H1 (cell line): Measurements from ENCODE around the gene ABI3. TPM values are rescaled to one million over a fixed set of nuclear protein-coding genes. Genes with fewer than 3 reads are reported as not detected.

Experiments
- CTCF ChIA-PET: fragments of 300-600 bp; sonication (Branson Sonifier 250); formaldehyde crosslinking; loops from one replicate; lab custom pipeline; 2021; ENCODE audit not compliant: partially characterized antibody; lab: Charles Lee
- POLR2A ChIA-PET: fragments of 300-600 bp; sonication (Branson Sonifier 250); formaldehyde crosslinking; loops from one replicate; lab custom pipeline; 2021; ENCODE audit warnings: inconsistent platforms; ENCODE audit not compliant: partially characterized antibody; lab: Charles Lee
- DNase-seq, 2 experiments: peaks; one replicate each; pipeline versions ENCODE4 v3.0.0 to v3.0.0-alpha.2; 2010 to 2022; ENCODE audit warnings: low spot score in 2 of 2, low read depth in 1 of 2, mixed read lengths in 1 of 2
- FAIRE-seq: peaks from 2 replicates; lab custom pipeline; 2011; peaks lifted over from hg19 to GRCh38; lab: Jason Lieb, UNC
- H2AFZ ChIP-seq: 2 replicates; pipeline ENCODE4 v1.8.1; 2012; ENCODE audit warnings: low read length, inconsistent platforms
- H2AK5ac ChIP-seq: 2 replicates; pipeline ENCODE4 v1.6.1; 2013; ENCODE audit warnings: low read depth, low read length
- H2BK120ac ChIP-seq: replicated peaks from 2 replicates; pipeline ENCODE3; 2013; ENCODE audit warnings: low read depth, low read length, inconsistent platforms
- H2BK12ac ChIP-seq: 2 replicates; pipeline ENCODE4 v1.6.1; 2013; ENCODE audit warnings: low read depth, low read length
- H2BK15ac ChIP-seq: 2 replicates; pipeline ENCODE4 v1.6.1; 2013; ENCODE audit warnings: low read length
- H2BK20ac ChIP-seq: 2 replicates; pipeline ENCODE4 v1.6.1; 2013; ENCODE audit warnings: low read length
- H2BK5ac ChIP-seq: 2 replicates; pipeline ENCODE4 v1.6.1; 2013; ENCODE audit warnings: low read depth, low read length
- H3K14ac ChIP-seq: 2 replicates; pipeline ENCODE4 v1.6.1; 2013; ENCODE audit warnings: inconsistent platforms; ENCODE audit not compliant: insufficient read length
- H3K18ac ChIP-seq: 2 replicates; pipeline ENCODE4 v1.6.1; 2013; ENCODE audit warnings: low read length; ENCODE audit errors: extremely low read depth
- H3K23ac ChIP-seq: 2 replicates; pipeline ENCODE4 v1.6.1; 2013; ENCODE audit warnings: inconsistent platforms; ENCODE audit not compliant: insufficient read length
- H3K23me2 ChIP-seq: 2 replicates; pipeline ENCODE4 v1.6.1; 2013; ENCODE audit warnings: low read depth, low read length
- H3K27ac ChIP-seq: 2 replicates; pipeline ENCODE4 v1.6.1; 2011; ENCODE audit warnings: low read depth, low read length, inconsistent platforms
- H3K27me3 ChIP-seq, 4 experiments: replicated peaks in 1 of 4; 1 replicate in 1 of 4; 2 replicates in 3 of 4; pipeline versions ENCODE4 v1.6.1 to v1.8.1; 2011 to 2013; ENCODE audit warnings: low read length in 3 of 4, mild to moderate bottlenecking in 3 of 4, inconsistent platforms in 2 of 4, mixed read lengths in 2 of 4, moderate library complexity in 1 of 4; ENCODE audit not compliant: control insufficient read depth in 3 of 4, insufficient read depth in 3 of 4; ENCODE audit errors: extremely low read depth in 1 of 4
- H3K36me3 ChIP-seq, 4 experiments: 2 replicates each; pipeline versions ENCODE4 v1.6.1 to v1.8.1; 2011 to 2013; ENCODE audit warnings: mild to moderate bottlenecking in 4 of 4, low read length in 3 of 4, moderate library complexity in 2 of 4, control low read depth in 1 of 4, inconsistent platforms in 1 of 4; ENCODE audit not compliant: insufficient read depth in 4 of 4, control insufficient read depth in 2 of 4
- H3K4ac ChIP-seq: replicated peaks from 2 replicates; pipeline ENCODE3; 2013; ENCODE audit warnings: low read length, low read depth, mixed read lengths, inconsistent platforms; ENCODE audit not compliant: insufficient read length
- H3K4me1 ChIP-seq, 4 experiments: replicated peaks in 1 of 4; 1 replicate in 1 of 4; 2 replicates in 3 of 4; pipeline versions ENCODE4 v1.6.1 to v1.8.1; 2011 to 2013; ENCODE audit warnings: low read length in 3 of 4, inconsistent platforms in 2 of 4, mixed read lengths in 1 of 4; ENCODE audit not compliant: insufficient read depth in 4 of 4, control insufficient read depth in 3 of 4
- H3K4me2 ChIP-seq, 2 experiments: 2 replicates each; pipeline versions ENCODE4 v1.6.1 to v1.8.1; 2011 to 2013; ENCODE audit warnings: low read depth in 2 of 2, low read length in 2 of 2, control low read depth in 1 of 2, inconsistent platforms in 1 of 2, mild to moderate bottlenecking in 1 of 2; ENCODE audit not compliant: insufficient read depth in 1 of 2
- H3K4me3 ChIP-seq, 4 experiments: fragments of 200-600, 300-600 bp in 1 of 4; sonication (generic), shearing (Covaris generic), sonication (Bioruptor Twin) in 1 of 4; 2 replicates each; pipeline versions ENCODE4 v1.5.1 to v1.8.1; 2011 to 2016; ENCODE audit warnings: low read length in 4 of 4, low read depth in 3 of 4, control low read depth in 2 of 4, inconsistent platforms in 2 of 4, mild to moderate bottlenecking in 2 of 4, mixed read lengths in 1 of 4, moderate library complexity in 1 of 4; ENCODE audit not compliant: insufficient read depth in 2 of 4; ENCODE audit errors: extremely low read depth in 1 of 4
- H3K56ac ChIP-seq: replicated peaks from 2 replicates; pipeline ENCODE3; 2013; ENCODE audit warnings: low read depth, mild to moderate bottlenecking, mixed read lengths, low read length, inconsistent platforms; ENCODE audit not compliant: insufficient read length
- H3K79me1 ChIP-seq: 2 replicates; pipeline ENCODE4 v1.6.1; 2013; ENCODE audit warnings: low read depth, low read length, control low read depth
- H3K79me2 ChIP-seq, 2 experiments: 2 replicates each; pipeline versions ENCODE4 v1.6.1 to v1.8.1; 2012 to 2013; ENCODE audit warnings: low read length in 2 of 2, mild to moderate bottlenecking in 2 of 2, inconsistent platforms in 1 of 2; ENCODE audit not compliant: insufficient read depth in 2 of 2, control insufficient read depth in 1 of 2
- H3K9ac ChIP-seq, 4 experiments: replicated peaks in 1 of 4; 1 replicate in 1 of 4; 2 replicates in 3 of 4; pipeline versions ENCODE4 v1.6.1 to v1.8.1; 2011 to 2013; ENCODE audit warnings: low read depth in 3 of 4, low read length in 3 of 4, control low read depth in 2 of 4, mild to moderate bottlenecking in 2 of 4, moderate library complexity in 2 of 4, inconsistent platforms in 1 of 4; ENCODE audit errors: extremely low read depth in 1 of 4
- H3K9me3 ChIP-seq, 2 experiments: 2 replicates each; pipeline versions ENCODE4 v1.6.1 to v1.8.1; 2012 to 2013; ENCODE audit warnings: mild to moderate bottlenecking in 2 of 2, moderate library complexity in 2 of 2, control low read depth in 1 of 2, inconsistent platforms in 1 of 2, low read depth in 1 of 2, low read length in 1 of 2, mixed read lengths in 1 of 2; ENCODE audit not compliant: insufficient read depth in 2 of 2
- H4K20me1 ChIP-seq, 2 experiments: replicated peaks in 1 of 2; 2 replicates each; pipeline versions ENCODE3 to v1.8.1; 2011 to 2013; ENCODE audit warnings: inconsistent platforms in 2 of 2, low read length in 2 of 2, mild to moderate bottlenecking in 1 of 2; ENCODE audit not compliant: insufficient read depth in 2 of 2, control insufficient read depth in 1 of 2
- H4K5ac ChIP-seq: 2 replicates; pipeline ENCODE4 v1.6.1; 2013; ENCODE audit warnings: low read length, low read depth, mixed read lengths, inconsistent platforms; ENCODE audit not compliant: insufficient read length
- H4K8ac ChIP-seq: 2 replicates; pipeline ENCODE4 v1.8.0; 2013; ENCODE audit warnings: mild to moderate bottlenecking, moderate library complexity, low read length, inconsistent platforms; ENCODE audit not compliant: insufficient read depth; ENCODE audit errors: extremely low read depth
- H4K91ac ChIP-seq: replicated peaks from 2 replicates; pipeline ENCODE3; 2013; ENCODE audit warnings: low read length, mixed read lengths, inconsistent platforms; ENCODE audit not compliant: insufficient read length
- TAF1 ChIP-seq: IDR thresholded peaks from 2 replicates; pipeline ENCODE4 v1.6.1; 2011; ENCODE audit warnings: mild to moderate bottlenecking, low read depth, low read length
- ZNF274 ChIP-seq: IDR thresholded peaks from 2 replicates; pipeline ENCODE4 v1.7.0; 2012; ENCODE audit warnings: low read length, borderline replicate concordance; ENCODE audit errors: extremely low read depth
- WGBS, 2 experiments: shearing (Covaris generic) in 1 of 2; methylation state at CpG; one replicate each; pipeline versions ENCODE4 v1.1.6 to v1.1.7; 2013 to 2015; ENCODE audit warnings: low lambda C conversion rate in 2 of 2, mixed read lengths in 2 of 2, inconsistent platforms in 1 of 2, low coverage in 1 of 2, missing lambda C conversion rate in 1 of 2; ENCODE audit not compliant: insufficient replicate concordance in 2 of 2, insufficient coverage in 1 of 2, insufficient read length in 1 of 2; ENCODE audit errors: extremely low coverage in 1 of 2, missing lambda C conversion rate in 1 of 2; 5-methylcytosine and 5-hydroxymethylcytosine counted together
- polyA plus RNA-seq, 7 experiments: library from polyadenylated mRNA; depleted of rRNA in 3 of 7; stranded (reverse) in 5 of 7; unstranded in 2 of 7; fragments of >200 nt in 5 of 7; fragments of 200-250 nt in 2 of 7; gene quantifications; 1 replicate in 5 of 7; 2 replicates in 1 of 7; 4 replicates in 1 of 7; pipeline versions ENCODE4 v1.2.1 to v1.2.3, GENCODE V29; 2011 to 2013; ENCODE audit warnings: missing spikeins in 2 of 7, mixed read lengths in 2 of 7
- total RNA-seq: library from RNA; stranded (reverse); fragmentation: NEBNext Ultra II Directional; extraction: Animal tissue kit (Norgen Biotek cat#: 25700); gene quantifications from 2 replicates; pipeline ENCODE4 v1.2.1, GENCODE V29; 2021

Gene ABI3
- total and polyA plus RNA-seq, 2 of the 8 experiments (the other 6 are each of a cell fraction or from before 2014, with no cell fraction given): 1.3 to 2.5 TPM

DNA sequence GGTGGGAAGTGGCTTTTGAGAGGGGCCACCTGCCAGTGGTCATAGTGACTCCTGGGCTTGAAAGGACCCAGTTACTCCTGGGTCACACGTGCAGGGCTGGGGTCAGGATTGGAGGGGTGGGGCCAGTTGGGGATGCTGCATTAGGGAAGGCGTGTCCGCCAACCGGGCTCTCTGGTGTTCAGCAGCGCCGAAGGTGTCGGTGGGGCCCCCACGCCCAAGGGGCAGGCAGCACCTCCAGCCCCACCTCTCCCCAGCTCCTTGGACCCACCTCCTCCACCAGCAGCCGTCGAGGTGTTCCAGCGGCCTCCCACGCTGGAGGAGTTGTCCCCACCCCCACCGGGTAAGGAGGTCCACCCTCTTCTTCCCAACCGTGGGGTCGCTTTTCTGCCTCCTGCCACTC, 9.5 kb downstream of the ABI3 start:
- Histone ChIP-seq H3K9me3 (no peaks in the 10 kb centered on the region), H3K18ac (no peak overlapping the region), H3K23ac (no peak overlapping the region), H2AFZ (no peak overlapping the region), H3K23me2 (peaks cover 15% of the 10 kb centered on the region; the same call in 1 of the 2 replicates), H2BK5ac (no peak overlapping the region), H3K4me3 (no peak overlapping the region), H3K4me2 (no peak overlapping the region; a peak in 1 of 4 replicates), H4K91ac (no peak overlapping the region), H3K79me2 (no peaks in the 10 kb centered on the region), H4K20me1 (peaks cover 0 to 3% of the 10 kb centered on the region in 2 experiments), H3K27ac (no peak overlapping the region), H3K9ac (no peak overlapping the region), H3K4me1 (peaks cover 0 to 13% (median 8%) of the 10 kb centered on the region in 4 experiments; a peak in 5 of 7 replicates), H3K4ac (no peak overlapping the region), H2AK5ac (no peak overlapping the region), H2BK15ac (no peak overlapping the region), H2BK20ac (no peak overlapping the region), H3K56ac (no peak overlapping the region), H4K8ac (peak overlapping the region; percentile 11; the same call in 1 of the 2 replicates), H4K5ac (no peak overlapping the region), H3K36me3 (no peaks in the 10 kb centered on the region), H2BK12ac (no peak overlapping the region), H3K14ac (no peak overlapping the region), H3K27me3 (peaks cover 10 to 31% (median 24%) of the 10 kb centered on the region in 4 experiments), H3K79me1 (no peaks in the 10 kb centered on the region), H2BK120ac (no peak overlapping the region)
- FAIRE-seq (no peak), DNase-seq (no peak)
- no peak for TF ChIP-seq TAF1
- no peak for TF ChIP-seq ZNF274
- CTCF ChIA-PET: interaction anchor here (1.6 to 2.2 kb wide), 2 partner anchors 16 to 36 kb away, joined by 3 to 5 read pairs; no protein-coding TSS in a partner anchor
- 40% methylated on average over 3 of the region's 15 CpGs; no CpG with 5 or more reads in 1 of the 2 experiments for WGBS, 2 experiments
- POLR2A ChIA-PET: no interaction called here
